Activated CD4-positive, alpha-beta memory T cell treated with anti-CD3 and anti-CD28 coated beads for 36 hours (primary cell): ENCODE results near the gene MUS81. TPM values are rescaled to one million over a fixed set of nuclear protein-coding genes. Genes with fewer than 3 reads are reported as not detected.

Source experiments
- CTCF ChIA-PET: fragments of 350-600 bp; sonication (Branson Sonifier 250); formaldehyde crosslinking; loops from one replicate; lab custom pipeline; 2021; ENCODE audit warnings: antibody characterized with exemption, inconsistent platforms; lab: Charles Lee
- POLR2A ChIA-PET: fragments of 350-600 bp; sonication (Branson Sonifier 250); formaldehyde crosslinking; loops from one replicate; lab custom pipeline; 2021; ENCODE audit warnings: antibody characterized with exemption; lab: Charles Lee
- DNase-seq: peaks from one replicate; pipeline ENCODE4 v3.0.0-alpha.2; 2020
- H3K27ac Mint-ChIP-seq: one replicate; pipeline ENCODE4 v1.8.0; 2021; ENCODE audit warnings: mixed read lengths
- H3K27me3 Mint-ChIP-seq: one replicate; pipeline ENCODE4 v1.8.0; 2021; ENCODE audit warnings: mixed read lengths
- H3K36me3 Mint-ChIP-seq: one replicate; pipeline ENCODE4 v1.8.0; 2021; ENCODE audit warnings: mixed read lengths
- H3K4me1 Mint-ChIP-seq: one replicate; pipeline ENCODE4 v1.8.0; 2021; ENCODE audit warnings: low read depth, mixed read lengths
- H3K4me3 Mint-ChIP-seq: one replicate; pipeline ENCODE4 v1.8.0; 2021; ENCODE audit warnings: mild to moderate bottlenecking, mixed read lengths
- H3K9me3 Mint-ChIP-seq: one replicate; pipeline ENCODE4 v1.8.0; 2021; ENCODE audit warnings: mixed read lengths
- intact Hi-C: fragments of 100-400 bp; cut with micrococcal nuclease; formaldehyde crosslinking; loops from one replicate; pipeline ENCODE4 v1.15.1; 2023
- total RNA-seq, 2 experiments: library from RNA; stranded (reverse); gene quantifications; one replicate each; pipeline ENCODE4 v1.2.3, GENCODE V29; 2021

Gene MUS81, protein sequence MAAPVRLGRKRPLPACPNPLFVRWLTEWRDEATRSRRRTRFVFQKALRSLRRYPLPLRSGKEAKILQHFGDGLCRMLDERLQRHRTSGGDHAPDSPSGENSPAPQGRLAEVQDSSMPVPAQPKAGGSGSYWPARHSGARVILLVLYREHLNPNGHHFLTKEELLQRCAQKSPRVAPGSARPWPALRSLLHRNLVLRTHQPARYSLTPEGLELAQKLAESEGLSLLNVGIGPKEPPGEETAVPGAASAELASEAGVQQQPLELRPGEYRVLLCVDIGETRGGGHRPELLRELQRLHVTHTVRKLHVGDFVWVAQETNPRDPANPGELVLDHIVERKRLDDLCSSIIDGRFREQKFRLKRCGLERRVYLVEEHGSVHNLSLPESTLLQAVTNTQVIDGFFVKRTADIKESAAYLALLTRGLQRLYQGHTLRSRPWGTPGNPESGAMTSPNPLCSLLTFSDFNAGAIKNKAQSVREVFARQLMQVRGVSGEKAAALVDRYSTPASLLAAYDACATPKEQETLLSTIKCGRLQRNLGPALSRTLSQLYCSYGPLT
- 10 to 100 TPM; 69.8 to 71.7 TPM for total RNA-seq

- Mint-ChIP-seq H3K27ac (peak within 1 kb of the TSS; percentile 99), H3K36me3 (peaks cover 50% of the 10 kb centered on the region), H3K9me3 (no peaks in the 10 kb centered on the region), H3K4me3 (peak within 1 kb of the TSS; percentile 98), H3K4me1 (peaks cover 33% of the 10 kb centered on the region), H3K27me3 (no peaks in the 10 kb centered on the region)
- ChIA-PET POLR2A (interaction anchor here (0.8 to 5.0 kb wide), 19 partner anchors 10 to 258 kb away, joined by 3 to 95 read pairs (median 4); partner anchors contain the start of genes BANF1, CCDC85B, FIBP and RELA), CTCF (interaction anchor here (0.6 to 10.5 kb wide), 40 partner anchors 8 to 422 kb away, joined by 3 to 277 read pairs (median 6); partner anchors contain the start of genes AP5B1, BANF1, CCDC85B and CTSW)
- peak; percentile 97 for DNase-seq
- intact Hi-C loops, result loop anchor here (1.0 kb wide), 2 partner anchors 40 to 101 kb away; partner anchors contain the start of genes FOSL1 and SART1
Observed at GRCh38 chr11:65860278-65861164, at the start of gene MUS81. MUS81 (plus strand) TSS chr11:65860433; CDS start chr11:65860754, 321 bp downstream.

- ChIA-PET POLR2A (interaction anchor here (0.6 kb wide), 1 partner anchor 638 kb away, joined by 3 read pairs; no protein-coding TSS in a partner anchor), CTCF (interaction anchor here (1.0 to 3.1 kb wide), 3 partner anchors 30 to 42 kb away, joined by 3 to 16 read pairs (median 3); no protein-coding TSS in a partner anchor)
- intact Hi-C loops, result no loop called here
- Mint-ChIP-seq H3K36me3 (no peaks in the 10 kb centered on the region), H3K4me1 (peaks cover 4% of the 10 kb centered on the region), H3K27me3 (peaks cover 2% of the 10 kb centered on the region), H3K9me3 (no peaks in the 10 kb centered on the region), H3K27ac (no peak overlapping the region), H3K4me3 (no peak overlapping the region)
- no peak for DNase-seq
Observed at GRCh38 chr11:65811764-65812475, 48.3 kb upstream of the MUS81 start.

DNA sequence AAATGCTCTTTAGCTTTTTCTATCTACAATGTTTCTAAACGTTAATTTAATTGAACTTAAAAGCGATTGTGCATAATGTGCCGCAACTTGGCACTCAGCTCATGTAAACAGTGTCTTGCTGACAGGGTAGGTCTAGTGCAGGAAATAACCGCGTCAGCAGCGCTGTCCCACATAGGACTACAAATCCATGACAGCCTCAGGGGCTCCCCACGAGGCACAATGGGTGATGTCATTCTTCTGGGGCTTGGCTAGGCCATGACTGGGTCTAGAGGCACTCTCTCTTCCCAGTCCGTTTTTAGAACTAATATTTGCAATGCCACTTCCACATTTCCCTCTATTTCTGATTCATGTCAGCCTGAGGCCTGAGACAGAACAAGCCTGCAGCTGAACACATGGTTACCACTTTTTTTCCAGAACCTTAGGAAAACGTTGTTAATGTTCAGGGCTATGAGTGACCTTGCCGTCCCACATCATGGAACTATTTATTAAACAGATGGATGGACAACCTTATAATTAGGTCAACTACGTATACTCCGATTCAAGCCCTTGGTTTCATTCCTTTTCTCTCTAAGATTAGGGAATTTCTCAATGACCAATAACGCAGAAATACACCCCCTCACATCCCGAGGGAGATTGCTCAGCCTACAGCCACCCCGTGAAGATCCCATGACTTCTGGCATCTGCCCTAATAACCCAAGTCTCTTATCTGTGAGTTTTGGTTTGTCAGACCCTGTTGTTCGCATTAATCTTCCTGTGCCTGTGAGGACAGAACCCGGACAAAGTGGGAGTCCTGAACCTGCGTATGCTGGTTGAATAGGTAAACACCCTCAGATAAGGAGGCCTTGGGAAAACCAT is 45.9 kb upstream of the MUS81 start:
- H3K36me3 Mint-ChIP-seq, result no peaks in the 10 kb centered on the region
- intact Hi-C loops, result no loop called here
- no peak overlapping the region for H3K4me3 Mint-ChIP-seq
- no peaks in the 10 kb centered on the region for H3K27me3 Mint-ChIP-seq
- H3K4me1 Mint-ChIP-seq, result peaks cover 10% of the 10 kb centered on the region
- CTCF ChIA-PET, result interaction anchor here (1.0 to 6.2 kb wide), 4 partner anchors 23 to 74 kb away, joined by 3 to 126 read pairs (median 10); partner anchors contain the start of genes AP5B1 and FIBP
- POLR2A ChIA-PET, result no interaction called here
- no peaks in the 10 kb centered on the region for H3K9me3 Mint-ChIP-seq
- H3K27ac Mint-ChIP-seq, result no peak overlapping the region
- DNase-seq, result no peak

DNA sequence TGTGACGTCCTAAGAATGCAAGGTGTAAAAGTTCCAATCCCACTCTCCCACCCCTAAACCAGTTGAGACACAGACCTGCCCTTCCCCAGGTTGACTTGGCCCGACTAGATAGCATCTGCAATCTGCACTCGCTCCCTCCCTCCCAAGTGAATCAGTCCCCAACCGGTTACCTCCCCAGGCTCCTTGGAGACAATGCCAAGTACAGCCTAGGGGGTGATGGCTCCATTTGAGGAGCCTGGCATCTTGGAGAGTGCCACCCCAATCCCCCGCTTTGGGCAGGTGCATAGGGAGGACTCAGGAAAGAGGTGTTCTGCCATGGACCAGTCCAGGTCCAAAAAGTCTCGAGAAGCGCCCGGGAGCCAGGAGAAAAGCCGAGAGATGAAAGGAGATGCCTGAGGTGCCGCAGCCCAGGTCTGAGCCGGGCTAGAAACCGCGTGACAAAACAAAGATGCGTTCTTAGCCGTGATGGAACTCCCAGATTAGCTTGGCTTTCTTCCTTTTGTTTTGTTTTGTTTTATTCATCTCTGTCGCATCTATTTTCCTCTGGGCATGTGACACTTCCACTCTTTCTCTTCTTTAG is 45.2 kb upstream of the MUS81 start:
- POLR2A ChIA-PET, result interaction anchor here (0.7 kb wide), 1 partner anchor 265 kb away, joined by 3 read pairs; no protein-coding TSS in a partner anchor
- intact Hi-C loops, result no loop called here
- H3K4me1 Mint-ChIP-seq, result peaks cover 10% of the 10 kb centered on the region
- no peaks in the 10 kb centered on the region for H3K9me3 Mint-ChIP-seq
- H3K27ac Mint-ChIP-seq, result no peak overlapping the region
- no peaks in the 10 kb centered on the region for H3K36me3 Mint-ChIP-seq
- CTCF ChIA-PET, result interaction anchor here (1.0 to 6.2 kb wide), 3 partner anchors 24 to 103 kb away, joined by 3 to 126 read pairs (median 52); partner anchors contain the start of genes AP5B1 and KAT5
- H3K4me3 Mint-ChIP-seq, result no peak overlapping the region
- DNase-seq, result no peak
- H3K27me3 Mint-ChIP-seq, result no peaks in the 10 kb centered on the region

DNA sequence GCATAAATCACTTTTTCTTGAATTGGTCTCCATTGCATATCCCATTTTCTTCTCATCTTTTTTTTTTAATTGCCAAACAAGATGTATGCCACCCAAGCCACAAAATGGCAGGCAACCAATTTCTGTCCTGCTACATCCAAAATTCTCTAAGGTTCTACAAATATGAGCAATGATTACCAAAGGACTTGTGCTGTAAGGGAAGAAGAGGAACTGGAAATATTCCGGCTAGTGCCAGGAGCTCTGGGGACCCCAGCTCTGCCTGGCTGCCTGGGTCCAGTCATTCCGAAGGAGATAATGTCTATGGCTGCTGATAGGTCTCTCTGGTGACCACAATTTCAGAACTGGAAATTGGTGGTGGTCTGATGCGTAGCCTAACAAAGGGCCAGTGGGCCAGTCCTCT is 43.5 kb upstream of the MUS81 start:
- CTCF ChIA-PET, result interaction anchor here (0.6 to 6.2 kb wide), 17 partner anchors 8 to 154 kb away, joined by 3 to 126 read pairs (median 10); partner anchors contain the start of genes AP5B1, KAT5, RELA and RNASEH2C
- POLR2A ChIA-PET, result interaction anchor here (1.1 to 3.4 kb wide), 4 partner anchors 36 to 97 kb away, joined by 3 to 19 read pairs (median 5); partner anchors contain the start of genes AP5B1, CFL1 and RNASEH2C
- Mint-ChIP-seq H3K4me3 (no peak overlapping the region), H3K4me1 (peaks cover 10% of the 10 kb centered on the region), H3K27me3 (no peaks in the 10 kb centered on the region), H3K27ac (no peak overlapping the region), H3K9me3 (no peaks in the 10 kb centered on the region), H3K36me3 (no peaks in the 10 kb centered on the region)
- no peak for DNase-seq
- intact Hi-C loops, result no loop called here

DNA sequence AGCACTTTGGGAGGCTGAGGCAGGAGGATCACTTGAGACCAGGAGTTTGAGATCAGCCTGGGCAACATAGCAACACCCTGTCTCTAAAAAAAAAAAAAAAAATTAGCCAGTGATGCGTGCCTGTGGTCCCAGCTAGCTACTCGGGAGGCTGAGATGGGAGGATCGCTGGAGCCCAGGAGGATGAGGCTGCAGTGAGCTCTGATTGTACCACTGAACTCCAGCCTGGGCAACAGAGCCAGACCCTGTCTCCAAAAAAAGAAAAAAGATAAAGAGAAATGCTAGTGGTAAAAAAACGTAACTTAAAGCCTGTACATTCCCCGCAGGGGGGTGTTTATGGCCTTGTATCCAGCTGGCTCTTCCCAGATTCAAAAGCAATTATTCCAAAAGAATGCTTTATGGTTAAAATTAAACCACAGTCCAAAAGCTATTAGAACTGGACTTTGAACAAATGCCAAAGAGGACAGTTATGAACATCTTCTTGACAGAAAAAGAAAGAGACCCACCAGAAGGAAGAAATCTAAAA is 42.9 kb upstream of the MUS81 start:
- H3K4me3 Mint-ChIP-seq, result peak overlapping the region; percentile 69

DNA sequence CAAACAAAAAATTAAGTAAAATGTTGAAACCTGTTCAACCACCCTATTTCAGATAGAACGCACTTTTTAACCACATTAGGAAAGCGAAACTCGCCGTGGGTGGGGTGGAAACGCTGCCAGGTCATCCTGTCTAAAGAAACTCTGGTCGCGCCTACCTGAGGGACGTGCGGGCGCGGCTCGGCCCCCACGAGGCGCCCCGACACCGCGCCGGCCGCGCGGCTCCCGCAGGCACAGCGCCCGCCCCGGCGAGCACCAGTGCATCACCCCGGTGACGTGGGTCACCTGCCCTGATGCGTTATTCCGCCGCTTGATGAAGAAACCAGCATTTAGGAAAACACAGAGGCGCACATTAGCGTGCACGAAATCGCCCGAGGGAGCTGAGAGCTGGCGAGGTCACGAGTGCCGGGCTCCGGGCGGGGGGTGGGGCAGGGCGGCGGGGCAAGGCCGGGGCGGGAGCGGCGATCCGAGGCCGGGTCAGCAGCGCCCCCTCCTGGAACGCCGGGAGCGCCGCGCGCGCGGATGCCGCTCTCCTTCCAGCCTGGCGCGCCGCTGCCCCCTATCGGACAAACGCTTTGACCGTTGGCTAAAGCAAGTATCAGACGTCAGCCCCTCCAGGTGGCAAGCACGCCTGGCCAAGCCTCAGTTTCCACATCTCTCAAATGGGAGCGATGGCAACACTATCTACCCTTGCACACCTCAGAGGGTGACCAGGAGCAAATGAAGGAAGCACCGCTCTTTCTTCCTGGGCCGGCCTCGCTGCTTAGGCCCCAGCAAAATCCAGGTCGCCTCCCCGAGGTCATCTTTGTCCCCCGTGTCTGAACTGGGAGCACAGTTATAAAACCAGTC is 42.2 kb upstream of the MUS81 start:
- peak; percentile 95 for DNase-seq
- no peaks in the 10 kb centered on the region for H3K9me3 Mint-ChIP-seq
- ChIA-PET POLR2A (interaction anchor here (0.6 to 3.4 kb wide), 8 partner anchors 15 to 204 kb away, joined by 3 to 19 read pairs (median 4); partner anchors contain the start of genes AP5B1, CFL1, MAP3K11 and RNASEH2C), CTCF (interaction anchor here (0.6 to 6.2 kb wide), 35 partner anchors 9 to 430 kb away, joined by 3 to 126 read pairs (median 5); partner anchors contain the start of genes AP5B1, KAT5, MUS81 and RNASEH2C)
- peaks cover 10% of the 10 kb centered on the region for H3K4me1 Mint-ChIP-seq
- H3K27ac Mint-ChIP-seq, result peak overlapping the region; percentile 46
- H3K27me3 Mint-ChIP-seq, result no peaks in the 10 kb centered on the region
- H3K4me3 Mint-ChIP-seq, result peak overlapping the region; percentile 69
- H3K36me3 Mint-ChIP-seq, result no peaks in the 10 kb centered on the region
- intact Hi-C loops, result loop anchor here (1.0 kb wide), 2 partner anchors 38 to 106 kb away; partner anchors contain the start of genes AP5B1 and KAT5

More for the DNA sequence above, 42.9 kb upstream of the MUS81 start:
- no peak for DNase-seq
- H3K27me3 Mint-ChIP-seq, result no peaks in the 10 kb centered on the region
- H3K36me3 Mint-ChIP-seq, result no peaks in the 10 kb centered on the region
- intact Hi-C loops, result no loop called here
- no peaks in the 10 kb centered on the region for H3K9me3 Mint-ChIP-seq
- CTCF ChIA-PET, result interaction anchor here (0.6 to 6.2 kb wide), 30 partner anchors 9 to 205 kb away, joined by 3 to 126 read pairs (median 5); partner anchors contain the start of genes AP5B1, KAT5, MUS81 and RELA
- H3K4me1 Mint-ChIP-seq, result peaks cover 10% of the 10 kb centered on the region
- H3K27ac Mint-ChIP-seq, result peak overlapping the region; percentile 46
- POLR2A ChIA-PET, result interaction anchor here (0.6 to 3.4 kb wide), 8 partner anchors 16 to 203 kb away, joined by 3 to 19 read pairs (median 4); partner anchors contain the start of genes AP5B1, CFL1, MAP3K11 and RNASEH2C

DNA sequence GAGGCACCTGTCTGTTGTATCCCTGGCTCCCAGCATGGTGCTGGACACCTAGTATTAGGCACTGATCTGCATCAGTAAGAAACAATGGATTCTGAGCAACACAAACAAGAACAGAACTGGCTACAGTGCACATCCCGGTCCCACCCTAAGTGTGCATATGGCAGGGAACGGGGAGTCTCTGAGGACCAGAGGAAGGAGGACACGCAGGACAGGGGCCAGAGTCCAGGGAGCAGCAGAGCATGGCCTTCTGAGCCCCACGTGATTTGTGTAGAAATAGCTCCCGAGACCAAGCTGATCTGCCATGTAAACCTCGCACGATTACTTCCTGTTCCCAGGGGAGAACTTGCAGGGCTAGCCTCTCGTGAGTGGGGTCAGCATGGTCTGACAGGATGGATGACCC is 39.1 kb upstream of the MUS81 start:
- ChIA-PET POLR2A (no interaction called here), CTCF (interaction anchor here (2.8 to 6.2 kb wide), 2 partner anchors 41 to 43 kb away, joined by 15 to 126 read pairs; partner anchors contain the start of gene AP5B1)
- Mint-ChIP-seq H3K4me3 (no peak overlapping the region), H3K4me1 (peaks cover 10% of the 10 kb centered on the region), H3K27me3 (no peaks in the 10 kb centered on the region), H3K36me3 (no peaks in the 10 kb centered on the region), H3K9me3 (no peaks in the 10 kb centered on the region), H3K27ac (no peak overlapping the region)
- intact Hi-C loops, result no loop called here
- DNase-seq, result no peak
